ENCODE data around the gene GBGT1. TPM values are rescaled to one million over a fixed set of nuclear protein-coding genes. Genes with fewer than 3 reads are reported as not detected.

Gene GBGT1
- total RNA-seq, 1 donor from 2014 or later, result 5.1 TPM

DNA sequence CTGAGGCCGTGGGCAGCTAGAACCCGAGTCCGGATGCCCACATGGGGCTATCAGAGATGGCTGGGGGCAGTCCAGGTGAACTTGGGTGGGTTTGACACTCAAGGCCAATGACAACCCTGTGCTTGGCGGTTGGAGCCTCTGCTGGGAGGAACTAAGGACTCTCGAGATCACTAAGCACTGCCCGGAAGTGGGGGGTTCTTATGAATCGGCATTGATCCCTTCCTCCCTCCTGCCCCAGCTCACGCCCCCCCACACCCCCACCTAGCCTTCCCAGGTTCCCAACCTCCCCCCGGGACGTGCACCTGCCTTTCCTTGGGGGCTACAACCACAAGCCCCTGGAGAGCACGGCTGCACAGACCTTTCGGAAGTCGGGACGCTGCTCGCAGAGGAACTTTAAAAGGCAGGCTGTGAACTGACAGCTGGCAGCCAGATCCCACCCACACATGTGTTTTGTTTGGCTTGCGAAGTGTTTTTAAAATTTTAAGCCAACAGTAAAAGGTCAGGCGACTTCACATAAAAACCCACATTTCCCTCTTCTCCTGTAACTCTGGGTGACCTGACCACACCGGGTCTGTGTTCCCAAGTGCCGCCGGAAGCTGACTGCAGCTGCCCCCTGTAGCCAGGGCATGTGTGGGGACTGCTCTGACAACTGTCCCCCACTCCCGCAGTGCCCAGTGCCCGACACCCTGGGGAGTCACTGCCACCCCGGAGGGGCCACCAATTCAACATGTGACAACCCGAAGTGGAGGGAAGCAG is 37.6 kb downstream of the GBGT1 start:
- DNase-seq (ENCODE audit: low read depth), result peak; percentile 73

DNA sequence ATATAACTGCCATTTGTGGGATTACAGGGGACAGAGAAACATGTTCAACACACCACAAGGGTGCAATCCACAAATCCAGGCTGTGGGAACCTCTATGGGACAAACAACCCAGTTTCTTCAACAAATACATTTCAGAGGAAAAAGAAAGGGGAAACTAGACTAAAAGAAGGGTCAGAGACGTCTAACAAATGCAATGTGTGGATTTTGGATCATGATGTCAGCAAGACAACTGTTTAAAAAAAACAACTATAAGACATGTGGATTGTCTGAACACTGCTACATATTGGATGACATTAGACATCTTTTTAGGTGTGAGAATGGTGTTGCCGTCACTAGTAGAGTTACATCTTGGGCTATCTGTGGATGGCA is 38.8 kb downstream of the GBGT1 start:
- no peak for DNase-seq (ENCODE audit: low read depth)

DNA sequence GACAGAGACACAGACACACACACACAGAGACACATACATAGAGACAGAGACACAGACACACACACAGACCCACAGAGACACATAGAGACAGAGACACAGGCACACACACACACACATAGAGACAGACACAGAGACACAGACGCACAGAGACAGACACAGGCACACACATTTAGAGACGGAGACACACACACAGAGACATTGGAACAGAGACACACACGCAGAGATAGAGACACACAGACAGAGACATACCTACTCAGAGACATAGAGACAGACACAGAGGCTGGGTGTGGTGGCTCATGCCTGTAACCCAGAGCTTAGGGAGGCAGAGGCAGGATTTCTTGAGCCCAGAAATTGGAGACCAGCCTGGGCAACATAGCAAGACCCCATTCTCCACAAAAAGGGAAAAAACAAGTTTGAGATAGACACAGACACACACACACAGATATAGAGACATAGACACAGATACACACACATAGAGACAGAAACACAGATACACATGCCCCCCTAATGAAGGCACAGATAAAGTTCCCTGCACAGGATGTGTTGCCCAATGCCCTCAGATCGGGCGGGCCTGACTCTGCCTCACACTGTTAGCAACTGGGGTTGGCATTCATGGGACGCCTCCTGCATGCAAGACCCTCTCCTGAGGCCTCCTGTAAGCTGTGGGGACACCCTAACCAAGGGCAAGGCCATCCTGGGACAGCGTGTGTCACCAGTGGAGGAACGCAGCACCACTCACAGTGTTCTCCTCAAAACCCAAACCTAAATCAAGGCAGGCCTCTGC is 39.4 kb downstream of the GBGT1 start:
- no peak for DNase-seq (ENCODE audit: low read depth)

DNA sequence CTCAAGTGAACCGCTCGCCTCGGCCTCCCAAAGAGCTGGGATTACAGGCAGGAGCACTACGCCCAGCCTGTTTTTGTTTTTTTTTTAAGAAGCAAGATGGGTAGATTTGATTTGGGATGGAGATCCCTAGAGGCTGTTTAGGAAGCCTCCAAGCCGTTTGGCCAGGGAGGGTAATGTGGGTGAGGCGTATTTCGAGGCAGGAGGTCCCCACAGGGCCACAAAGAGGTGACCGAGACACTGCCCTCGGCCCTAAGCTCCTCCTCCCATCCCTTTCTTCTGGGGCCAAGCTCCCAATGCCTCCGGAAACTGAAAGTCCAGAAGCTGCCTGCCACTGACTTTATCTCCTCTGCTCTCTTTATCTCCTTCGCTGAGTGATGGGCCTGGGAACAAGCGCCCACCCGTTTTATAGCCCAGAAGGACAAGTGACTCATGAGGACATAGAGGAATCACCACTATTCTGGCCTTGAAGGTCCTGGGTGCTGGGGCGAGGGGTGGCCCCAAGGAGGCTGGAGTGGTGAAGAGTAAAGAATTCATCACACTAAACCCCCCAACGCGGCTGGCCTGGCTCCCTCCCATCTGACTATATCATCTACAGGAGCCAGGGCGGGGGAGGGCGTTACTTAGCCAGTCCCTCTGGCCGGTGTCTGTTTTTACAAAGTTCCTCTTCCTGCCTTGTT is 40.6 kb downstream of the GBGT1 start:
- DNase-seq (ENCODE audit: low read depth), result no peak

DNA sequence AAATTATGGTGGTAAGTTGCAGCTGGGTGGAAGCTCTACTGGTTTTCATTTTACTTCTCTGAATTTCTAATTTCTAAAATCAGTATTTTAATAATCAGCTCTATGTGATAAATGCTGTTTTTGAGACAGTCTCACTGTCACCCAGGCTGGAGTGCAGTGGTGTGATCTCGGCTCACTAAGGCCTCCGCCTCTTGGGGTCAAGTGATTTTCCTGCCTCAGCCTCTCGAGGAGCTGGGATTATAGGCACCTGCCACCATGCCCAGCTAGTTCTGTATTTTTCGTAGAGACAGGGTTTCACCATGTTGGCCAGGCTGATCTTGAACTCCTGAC is 41.1 kb downstream of the GBGT1 start:
- DNase-seq (ENCODE audit: low read depth), result no peak

DNA sequence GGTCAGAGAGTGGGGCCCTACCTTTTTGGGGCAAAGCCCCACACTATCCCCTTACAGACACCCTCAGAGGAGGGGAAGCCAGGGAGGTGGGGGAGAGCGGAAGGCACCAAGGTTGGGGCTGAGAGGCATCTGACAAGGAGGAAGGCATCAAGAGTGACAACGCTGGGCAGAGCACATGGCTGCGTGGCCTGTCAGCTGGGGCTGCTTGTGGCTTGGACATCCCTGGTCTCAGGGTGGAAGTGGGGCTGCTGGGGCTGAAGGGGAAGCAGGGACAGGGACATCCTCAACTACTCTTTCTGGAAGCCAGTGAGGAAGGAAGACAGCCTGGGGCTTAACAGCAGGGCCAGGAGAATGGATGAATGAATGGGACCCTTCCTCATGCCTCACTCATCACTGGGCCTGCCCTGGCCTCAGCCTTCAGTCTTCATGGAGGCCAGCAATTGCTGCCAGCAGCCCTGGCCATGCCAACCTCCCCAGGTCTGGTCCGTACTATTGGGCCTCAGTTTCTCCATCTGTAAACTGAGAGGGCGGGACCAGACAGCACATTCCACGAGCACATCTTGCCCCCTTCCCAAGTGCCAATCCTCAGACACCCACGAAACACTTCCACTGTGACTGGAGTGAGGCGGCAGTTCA is 41.7 kb downstream of the GBGT1 start:
- no peak for DNase-seq (ENCODE audit: low read depth)

DNA sequence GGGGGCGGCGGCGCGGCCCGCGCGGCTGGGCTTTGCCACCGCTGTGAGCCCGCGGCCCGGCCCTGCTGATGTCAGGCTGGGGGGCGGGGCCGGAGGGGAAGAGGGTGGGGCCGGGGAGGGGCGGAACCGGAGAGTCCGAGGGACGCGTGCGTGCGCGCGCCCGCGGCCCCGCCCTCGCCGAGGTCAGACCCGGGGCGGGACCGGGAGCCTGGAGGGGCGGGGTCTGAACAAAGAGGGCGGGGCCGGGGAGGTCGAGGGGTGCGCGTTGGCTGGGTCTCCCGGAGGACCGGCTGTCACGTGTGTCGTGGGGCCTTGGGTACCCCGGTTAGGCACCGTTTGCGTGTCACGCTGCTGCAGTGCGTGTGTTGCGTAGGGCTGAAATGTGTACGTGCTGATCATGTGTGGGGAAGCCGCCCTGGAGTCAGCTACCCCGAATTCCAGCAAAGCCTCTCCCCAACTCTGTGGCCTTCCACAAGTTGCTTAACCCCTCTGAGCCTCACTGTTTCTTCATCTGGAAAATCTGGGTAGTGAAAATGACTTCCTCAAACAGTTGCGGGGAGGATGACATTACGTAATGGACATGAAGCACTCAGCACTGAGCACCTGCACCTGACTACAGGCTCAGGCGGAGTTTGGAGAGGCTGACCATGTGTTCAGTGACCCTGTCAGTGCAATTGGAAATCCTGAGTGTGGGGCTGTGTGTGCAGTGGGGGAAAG is 42.4 kb downstream of the GBGT1 start, which contains the start of gene RALGDS:
Gene RALGDS (minus strand): TSS at position 43 of the 717 bp plus-strand sequence. CDS start 86 bp downstream, outside the sequence.
- DNase-seq (ENCODE audit: low read depth), result peak; percentile 72

DNA sequence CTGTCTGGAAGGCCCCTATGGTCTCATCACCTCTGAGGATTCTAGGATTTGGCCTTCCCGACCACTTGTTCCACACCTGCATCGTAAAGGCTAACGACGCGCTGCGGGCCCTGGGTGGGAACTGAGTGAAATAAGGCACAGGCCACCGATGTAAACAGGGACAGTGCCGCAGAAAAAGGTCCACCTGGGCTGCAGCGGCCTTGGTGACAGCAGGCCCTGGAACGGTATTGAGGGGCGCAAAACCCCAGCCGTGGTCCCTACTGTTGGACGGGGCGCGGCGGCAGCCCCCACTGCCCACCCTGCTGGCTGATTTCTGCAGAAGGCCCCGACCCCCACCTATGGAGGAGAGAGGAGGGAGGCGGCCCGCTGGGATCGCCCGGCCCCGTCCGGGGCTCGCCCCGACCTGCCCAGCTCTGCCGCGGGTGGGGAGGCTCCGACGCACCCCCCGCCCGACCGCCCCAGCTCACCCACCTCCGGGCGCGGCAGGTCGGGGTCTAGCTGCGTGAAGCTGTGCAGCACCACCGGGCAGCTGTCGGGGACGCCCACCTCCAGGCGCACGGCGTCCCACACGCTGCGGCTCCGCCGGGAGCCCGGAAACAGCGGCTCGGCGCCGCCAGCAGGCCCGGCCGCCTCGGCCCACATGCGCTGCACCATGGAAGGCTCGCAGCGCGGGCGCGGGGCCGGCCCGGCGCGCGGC is 43.1 kb downstream of the GBGT1 start:
- no peak for DNase-seq (ENCODE audit: low read depth)

DNA sequence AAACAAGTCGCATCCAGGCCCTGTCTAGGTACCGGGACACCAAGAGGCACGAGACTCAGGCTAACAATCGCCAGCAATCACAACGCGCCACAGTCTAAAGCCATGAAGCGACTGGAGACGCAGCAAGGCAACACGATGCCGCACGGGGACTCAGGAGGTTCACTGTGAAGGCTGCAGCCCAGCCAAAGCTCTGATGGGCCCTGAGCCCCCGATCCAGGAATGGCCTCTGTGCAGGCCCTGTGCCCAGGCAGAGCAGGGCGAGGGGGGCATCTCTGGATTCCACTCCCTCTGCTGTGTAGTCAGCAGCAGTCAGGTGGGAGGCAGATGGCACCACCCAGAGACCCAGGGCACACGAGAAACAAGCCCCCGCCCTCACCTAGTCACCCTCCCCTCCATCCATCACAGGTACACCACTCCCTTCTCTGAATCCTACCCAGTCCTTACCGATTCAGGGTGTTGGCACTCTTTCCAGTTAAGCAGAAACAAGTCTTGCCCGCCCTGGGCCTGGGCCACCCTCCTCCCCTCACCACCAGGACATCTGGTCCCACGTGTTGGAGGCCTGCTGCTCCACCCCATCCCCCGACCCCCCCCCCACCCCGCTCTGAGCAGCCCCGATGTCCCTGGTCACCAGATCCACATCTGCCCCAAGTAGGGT is 43.7 kb downstream of the GBGT1 start:
- no peak for DNase-seq (ENCODE audit: low read depth)

DNA sequence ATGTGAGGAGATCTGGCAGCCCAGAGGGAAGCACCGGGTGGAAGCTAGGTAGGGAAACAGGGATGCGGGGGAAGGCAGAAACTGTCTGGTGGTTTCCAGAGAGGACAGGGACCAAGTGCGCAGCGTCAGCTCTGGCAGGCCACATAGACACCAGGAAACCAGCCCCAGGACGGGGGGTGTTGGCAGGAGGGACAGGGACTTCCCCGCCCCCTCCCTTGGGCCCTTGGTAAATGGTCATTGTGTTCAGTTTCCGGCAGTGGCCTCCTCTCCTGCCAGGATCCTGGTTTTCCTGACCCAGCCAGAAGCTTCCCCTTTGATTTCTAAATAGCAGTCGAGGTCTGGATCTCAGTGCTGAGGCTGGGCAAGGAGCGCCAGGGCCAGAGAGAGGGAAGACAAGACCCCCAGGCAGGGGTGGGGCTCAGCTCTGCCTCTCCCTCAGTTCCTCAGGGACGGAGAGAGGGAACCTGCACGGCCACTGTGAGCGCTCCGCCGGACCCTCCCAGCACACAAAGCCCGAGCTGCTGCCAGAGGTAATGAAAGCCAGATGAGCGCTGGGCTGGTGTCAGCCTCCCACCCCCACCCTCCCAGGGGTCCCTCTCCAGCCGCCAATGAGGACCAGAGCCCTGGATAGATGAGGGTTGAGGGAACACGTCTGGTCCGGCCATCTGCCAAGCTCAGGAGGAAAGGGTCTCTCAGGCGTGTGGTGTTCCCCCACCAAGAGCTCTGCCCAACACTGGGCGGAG is 44.4 kb downstream of the GBGT1 start:
- no peak for DNase-seq (ENCODE audit: low read depth)

DNA sequence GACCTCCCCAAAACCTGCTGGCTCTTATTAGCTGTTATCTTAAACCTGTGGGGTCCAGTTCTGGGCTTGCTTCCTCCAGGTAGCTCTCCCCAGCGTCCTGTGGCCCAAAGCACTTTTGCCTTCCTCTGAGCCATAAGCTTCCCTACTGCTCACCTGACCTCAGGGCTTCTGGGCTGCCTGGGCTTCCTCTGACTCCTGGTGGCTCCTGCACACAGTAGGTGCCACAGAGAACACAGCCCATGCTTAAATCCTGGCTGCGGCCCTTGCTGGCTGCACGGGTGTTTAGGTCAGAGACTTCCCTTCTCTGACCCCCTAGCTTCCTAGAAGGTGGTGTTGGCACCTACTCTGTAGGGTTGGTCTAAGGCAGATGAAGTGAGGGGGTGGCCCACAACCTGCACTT is 45.1 kb downstream of the GBGT1 start:
- no peak for DNase-seq (ENCODE audit: low read depth)

DNA sequence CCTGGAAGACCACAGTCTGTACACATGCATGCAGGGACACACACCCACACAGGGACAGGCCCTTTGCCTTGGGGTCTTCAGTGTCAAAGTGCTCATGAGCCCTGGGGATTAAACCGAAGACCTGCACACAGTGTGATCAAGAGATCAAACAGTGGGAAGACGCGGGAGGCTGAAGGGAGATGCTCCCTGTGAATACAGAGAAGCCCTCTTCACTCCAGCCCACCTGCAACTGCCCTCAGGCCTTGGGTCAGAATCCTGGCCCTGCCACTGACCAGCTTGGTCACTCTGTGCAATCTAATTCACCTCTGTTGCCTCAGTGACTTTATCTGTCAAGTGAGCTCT is 45.6 kb downstream of the GBGT1 start:
- no peak for DNase-seq (ENCODE audit: low read depth)

DNA sequence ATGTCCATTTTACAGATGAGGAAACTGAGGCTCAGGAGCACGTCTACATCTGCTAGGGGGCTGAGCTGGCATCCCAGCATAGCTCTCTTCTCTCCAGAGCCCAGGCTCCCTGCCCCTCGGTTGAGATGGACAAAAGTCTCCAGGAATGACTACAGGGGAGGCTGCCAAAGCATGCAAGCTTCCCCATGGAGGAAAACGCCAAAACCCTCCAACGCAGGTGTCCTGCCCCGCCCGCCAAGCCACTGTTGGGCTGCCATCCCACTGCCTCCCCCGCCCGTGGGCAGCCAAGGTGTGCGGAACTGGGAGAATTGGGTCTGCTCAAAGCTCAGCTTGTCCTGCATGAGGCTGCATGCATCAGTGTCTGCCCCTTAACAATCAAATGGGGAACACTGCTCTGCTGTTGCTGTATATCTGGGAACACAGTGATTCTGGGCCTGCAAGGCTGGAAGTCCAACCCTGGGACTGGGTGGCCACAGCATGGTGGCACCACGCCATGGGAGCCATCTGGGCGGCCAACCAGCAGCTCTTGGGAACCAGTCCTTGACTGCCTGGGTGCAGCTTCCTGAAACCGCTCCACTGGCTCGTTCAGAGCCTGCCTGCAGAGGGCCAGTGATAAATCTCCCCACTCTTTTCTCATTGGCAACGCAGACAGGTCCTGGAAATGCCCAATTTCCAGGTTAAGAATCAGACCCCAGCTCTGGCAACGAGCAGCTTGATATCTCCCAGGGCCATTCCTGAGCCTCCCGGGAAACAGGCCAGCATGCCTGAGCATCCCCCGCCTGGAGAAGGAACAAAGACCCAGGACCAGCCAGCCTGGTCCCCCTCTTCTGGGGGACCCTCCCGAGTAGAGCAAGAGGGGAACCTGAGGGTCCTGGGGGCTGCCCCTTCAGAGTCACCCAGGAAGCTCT is 46.2 kb downstream of the GBGT1 start:
- no peak for DNase-seq (ENCODE audit: low read depth)

DNA sequence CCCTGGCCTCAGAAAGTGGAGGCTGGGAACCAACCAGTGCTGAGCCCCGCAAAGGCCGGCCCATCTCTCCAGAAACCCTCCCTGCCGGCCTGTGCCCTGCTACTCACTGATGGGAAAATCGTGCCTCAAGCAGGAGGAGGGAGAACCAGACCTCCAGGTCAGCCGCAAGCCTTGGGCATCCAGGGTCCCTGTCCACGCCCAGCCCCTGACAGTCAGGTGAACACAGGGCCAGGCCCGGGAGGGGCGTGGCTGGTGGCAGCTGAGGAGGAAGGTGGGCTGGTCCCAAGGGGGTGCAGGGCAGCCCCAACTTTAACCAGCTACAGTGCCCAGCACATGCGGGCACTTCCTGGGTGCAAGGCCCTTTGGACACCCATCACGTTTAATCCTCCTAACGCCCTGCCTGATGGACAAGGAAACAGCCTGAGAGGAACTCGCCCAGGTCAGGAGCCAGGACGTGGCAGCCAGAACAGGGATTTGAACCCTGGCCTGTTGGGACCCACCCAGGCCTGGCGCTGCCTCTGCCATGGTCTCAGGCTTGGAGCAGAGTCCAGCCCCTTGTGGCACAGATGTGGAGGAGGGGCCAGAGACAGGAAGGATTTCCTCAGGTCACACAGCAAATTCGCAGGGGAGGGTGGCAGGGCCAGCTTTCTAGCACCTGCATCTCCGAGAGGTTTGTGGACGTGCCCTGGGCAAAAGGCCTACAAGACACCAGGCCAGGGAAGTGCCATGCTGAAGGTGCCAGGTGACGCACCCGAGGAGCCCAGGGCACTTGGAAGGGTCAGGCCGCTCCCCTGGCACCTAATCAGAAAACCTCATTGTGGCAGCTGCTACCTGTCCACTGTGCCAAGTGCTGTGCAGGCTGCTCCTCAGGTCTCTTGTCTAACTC is 47.1 kb downstream of the GBGT1 start:
- DNase-seq (ENCODE audit: low read depth), result no peak

DNA sequence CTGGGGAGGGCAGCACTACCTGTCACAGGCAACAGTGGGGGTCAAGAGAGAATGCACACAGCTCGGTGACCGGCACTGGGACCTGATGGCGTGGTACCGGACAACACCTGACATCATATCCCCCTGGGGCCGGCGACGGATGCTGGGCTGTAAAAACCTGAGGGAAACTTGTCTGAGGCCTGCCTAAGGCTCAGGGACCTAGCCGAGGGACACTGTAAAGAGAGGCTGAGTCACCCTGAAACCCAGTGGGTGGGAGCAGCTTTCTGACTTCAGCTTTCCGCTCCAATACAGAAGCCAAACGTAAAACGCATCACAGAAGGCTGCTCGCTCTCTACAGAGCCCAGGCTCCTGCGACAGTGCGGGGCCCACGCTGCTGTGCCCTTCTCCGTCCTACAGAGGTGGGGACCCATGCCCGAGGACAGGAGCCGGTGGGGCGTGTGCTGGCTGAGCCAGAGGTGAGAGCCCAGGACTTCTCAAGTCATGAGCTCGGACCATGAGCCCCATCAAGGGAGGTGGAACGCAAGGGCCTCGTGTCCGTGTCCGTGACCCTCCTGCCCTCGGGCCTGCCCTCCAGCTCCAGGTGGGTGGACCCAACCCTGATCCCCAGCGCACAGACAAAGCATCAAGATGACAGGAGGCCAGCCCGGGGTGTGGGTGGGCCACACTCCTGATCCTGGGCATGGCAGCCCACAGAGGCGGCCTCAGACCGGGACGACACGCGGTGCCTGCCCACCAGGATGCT is 47.9 kb downstream of the GBGT1 start:
- DNase-seq (ENCODE audit: low read depth), result no peak

DNA sequence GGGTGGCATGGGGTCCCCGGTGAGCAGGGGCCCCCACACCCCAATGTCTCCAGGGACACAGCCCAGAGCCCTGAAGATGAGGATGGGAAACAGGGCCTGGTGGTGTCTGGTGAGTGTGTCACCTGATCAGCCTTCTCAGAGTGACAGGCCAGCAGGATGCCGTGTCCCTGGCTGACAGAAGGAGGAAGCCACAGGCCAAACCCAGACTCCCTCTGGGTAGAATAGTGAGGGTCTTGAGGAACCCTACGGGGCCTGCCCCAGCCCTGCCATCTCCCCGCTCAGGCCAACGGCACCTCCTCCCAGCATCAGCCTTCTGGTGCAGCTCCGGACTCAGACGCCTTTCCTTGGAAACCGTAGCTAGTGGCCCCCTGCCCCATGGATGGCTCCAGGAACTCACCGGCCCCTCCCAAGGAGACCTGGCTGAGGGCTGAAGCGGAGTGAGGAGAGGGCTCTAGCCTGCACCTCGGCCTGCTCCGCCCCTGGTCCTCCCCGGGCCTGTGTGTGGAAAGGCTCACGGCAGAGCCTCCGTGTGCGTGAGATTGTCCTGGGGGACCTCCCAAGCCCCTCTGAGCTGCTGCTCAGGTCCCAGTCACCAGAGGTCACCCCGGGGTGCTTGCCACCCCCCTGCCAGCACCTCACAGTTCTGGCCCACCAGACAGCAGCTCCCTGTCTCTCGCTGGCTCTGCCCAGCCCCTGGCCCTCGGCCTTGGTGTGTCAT is 48.7 kb downstream of the GBGT1 start:
- no peak for DNase-seq (ENCODE audit: low read depth)
